HepG2 (cell line): ENCODE results near the gene GPR179. TPM values are rescaled to one million over a fixed set of nuclear protein-coding genes. Genes with fewer than 3 reads are reported as not detected.

Experiments used
- BRD4 ChIP-seq: sonication (generic); formaldehyde crosslinking; IDR thresholded peaks from 2 replicates; pipeline ENCODE4 v1.4.0; 2020; ENCODE audit warnings: missing genetic modification reagents
- CCAR2 ChIP-seq: fragments of 200-400 bp; formaldehyde crosslinking; optimal IDR thresholded peaks from 2 replicates; pipeline ENCODE3; 2018; ENCODE audit warnings: low read depth, mild to moderate bottlenecking, low read length, moderate library complexity
- CREB1 ChIP-seq, 2 experiments: fragments of 450-650 bp in 1 of 2; IDR thresholded peaks; 2 replicates each; pipeline ENCODE4 v1.6.1; 2016 to 2017; ENCODE audit warnings: control low read depth in 1 of 2, mild to moderate bottlenecking in 1 of 2, missing compliant biosample characterization in 1 of 2, missing genetic modification characterization in 1 of 2
- CREBL2 ChIP-seq: sonication (generic); formaldehyde crosslinking; IDR thresholded peaks from 2 replicates; pipeline ENCODE4 v1.8.1; 2023; ENCODE audit warnings: missing genetic modification reagents, mild to moderate bottlenecking, borderline replicate concordance
- GLI4 ChIP-seq: sonication (generic); formaldehyde crosslinking; IDR thresholded peaks from 2 replicates; pipeline ENCODE4 v1.5.1; 2020; ENCODE audit warnings: missing genetic modification reagents, mild to moderate bottlenecking, moderate library complexity, borderline replicate concordance
- TBX3 ChIP-seq: fragments of 450-650 bp; IDR thresholded peaks from 2 replicates; pipeline ENCODE4 v1.6.1; 2017; ENCODE audit warnings: antibody characterized with exemption, mild to moderate bottlenecking, inconsistent platforms, borderline replicate concordance
- ZNF10 ChIP-seq: sonication (generic); formaldehyde crosslinking; IDR thresholded peaks from 2 replicates; pipeline ENCODE4 v1.4.0; 2020; ENCODE audit warnings: mild to moderate bottlenecking, low read depth, missing genetic modification reagents, borderline replicate concordance
- polyA plus RNA-seq, 8 experiments: library from polyadenylated mRNA; depleted of rRNA in 3 of 8; stranded (reverse) in 7 of 8; unstranded in 1 of 8; fragments of >200 nt; fragmentation: Illumina TruSeq in 4 of 8; extraction: Trizol in 4 of 8; gene quantifications; 2 replicates each; pipeline versions ENCODE4 v1.2.1 to v1.2.3, GENCODE V29; 2011 to 2016; ENCODE audit warnings: low read depth in 4 of 8, missing spikeins in 1 of 8, mixed read lengths in 1 of 8; ENCODE audit not compliant: insufficient read depth in 1 of 8
- total RNA-seq, 5 experiments: library from RNA; depleted of rRNA; stranded (reverse); fragments of >200 nt; fragmentation: Illumina TruSeq; extraction: Trizol; gene quantifications; 2 replicates each; pipeline ENCODE4 v1.2.3, GENCODE V29; 2016; ENCODE audit warnings: low read depth in 1 of 5
- TF ChIP-seq, protein P1 (sequence below): sonication (generic); formaldehyde crosslinking; IDR thresholded peaks from 2 replicates; pipeline ENCODE4 v1.8.0; 2022; ENCODE audit warnings: low read depth, missing genetic modification reagents
- TF ChIP-seq, protein P2 (sequence below): sonication (generic); formaldehyde crosslinking; IDR thresholded peaks from 2 replicates; pipeline ENCODE4 v1.4.0; 2020; ENCODE audit warnings: missing genetic modification reagents, low read depth, mild to moderate bottlenecking, borderline replicate concordance
- TF ChIP-seq, protein P3 (sequence below): sonication (generic); formaldehyde crosslinking; IDR thresholded peaks from 2 replicates; pipeline ENCODE4 v1.4.0; 2020; ENCODE audit warnings: missing genetic modification reagents
- TF ChIP-seq, protein P4 (sequence below): sonication (generic); formaldehyde crosslinking; IDR thresholded peaks from 2 replicates; pipeline ENCODE4 v1.4.0; 2020; ENCODE audit warnings: mild to moderate bottlenecking, missing genetic modification reagents, borderline replicate concordance
- TF ChIP-seq, protein P5 (sequence below): IDR thresholded peaks from 2 replicates; pipeline ENCODE4 v1.6.1; 2012; ENCODE audit warnings: inconsistent platforms
- TF ChIP-seq, protein P6 (sequence below): sonication (generic); formaldehyde crosslinking; IDR thresholded peaks from 2 replicates; pipeline ENCODE4 v1.8.0; 2023; ENCODE audit warnings: mild to moderate bottlenecking, missing genetic modification reagents

The GPR179 gene
- total and polyA plus RNA-seq, 2 of the 13 experiments (the other 11 are each of a cell fraction or from before 2014, with no cell fraction given): 0.03 TPM; not detected in 1

DNA sequence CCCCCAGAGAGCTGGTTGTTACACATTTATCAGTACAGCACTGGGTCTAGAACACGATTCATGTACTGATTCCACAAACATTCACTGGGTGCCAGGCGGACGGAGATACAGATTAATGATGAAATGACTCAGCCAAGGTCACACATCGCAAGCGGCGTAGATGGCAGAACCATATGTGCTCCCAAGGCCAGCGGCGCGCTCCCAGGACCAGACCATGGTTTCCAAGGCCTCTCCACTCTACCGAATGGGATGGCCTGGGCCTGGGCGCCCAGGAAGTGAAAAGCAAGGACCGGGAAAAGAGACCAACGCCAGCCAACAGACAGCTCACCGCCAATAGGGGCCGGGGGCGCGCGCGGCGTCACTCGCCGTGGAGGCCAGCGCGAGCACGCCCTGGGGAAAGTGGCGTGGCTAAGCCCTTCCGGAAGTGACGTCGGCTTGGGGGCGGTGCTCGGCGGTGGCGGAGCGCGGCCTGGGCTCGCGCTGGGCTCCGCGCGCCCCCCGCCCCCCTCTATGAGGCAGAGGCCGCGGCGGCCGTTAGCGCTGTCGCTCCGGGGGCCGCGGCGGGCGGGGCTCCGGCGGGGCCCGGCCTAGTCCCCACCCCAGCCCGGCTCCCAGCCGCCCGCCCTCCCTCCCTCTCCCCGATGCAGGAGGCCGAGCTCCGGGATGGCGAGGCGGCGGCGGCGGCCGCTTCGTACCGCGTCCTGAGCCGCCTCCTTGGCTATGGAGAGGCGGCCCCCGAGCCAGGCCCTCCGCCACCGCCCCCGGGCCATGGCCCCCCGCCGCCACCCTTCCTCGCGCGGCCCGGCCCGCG, 7.9 kb upstream of the GPR179 start, which contains the start of gene SOCS7 (continued):
- TF ChIP-seq TBX3: peak; percentile 57; the same call in 1 of the 2 replicates
- TF ChIP-seq BRD4: peak; percentile 90
- TF ChIP-seq, protein P1, sequence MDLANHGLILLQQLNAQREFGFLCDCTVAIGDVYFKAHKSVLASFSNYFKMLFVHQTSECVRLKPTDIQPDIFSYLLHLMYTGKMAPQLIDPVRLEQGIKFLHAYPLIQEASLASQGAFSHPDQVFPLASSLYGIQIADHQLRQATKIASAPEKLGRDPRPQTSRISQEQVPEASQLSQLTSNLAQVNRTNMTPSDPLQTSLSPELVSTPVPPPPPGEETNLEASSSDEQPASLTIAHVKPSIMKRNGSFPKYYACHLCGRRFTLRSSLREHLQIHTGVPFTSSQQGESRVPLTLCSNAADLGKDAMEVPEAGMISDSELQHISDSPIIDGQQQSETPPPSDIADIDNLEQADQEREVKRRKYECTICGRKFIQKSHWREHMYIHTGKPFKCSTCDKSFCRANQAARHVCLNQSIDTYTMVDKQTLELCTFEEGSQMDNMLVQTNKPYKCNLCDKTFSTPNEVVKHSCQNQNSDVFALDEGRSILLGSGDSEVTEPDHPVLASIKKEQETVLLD (CRISPR knock-in tag): peak; percentile 98
- TF ChIP-seq CCAR2: no peak
- TF ChIP-seq, protein P2, sequence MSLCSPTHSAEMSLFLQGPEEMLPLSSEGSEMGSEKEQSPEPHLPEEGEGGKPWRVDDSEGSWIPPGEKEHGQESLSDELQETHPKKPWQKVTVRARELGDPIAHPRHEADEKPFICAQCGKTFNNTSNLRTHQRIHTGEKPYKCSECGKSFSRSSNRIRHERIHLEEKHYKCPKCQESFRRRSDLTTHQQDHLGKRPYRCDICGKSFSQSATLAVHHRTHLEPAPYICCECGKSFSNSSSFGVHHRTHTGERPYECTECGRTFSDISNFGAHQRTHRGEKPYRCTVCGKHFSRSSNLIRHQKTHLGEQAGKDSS (CRISPR knock-in tag): peak; percentile 86; the same call in 1 of the 2 replicates
- TF ChIP-seq ZNF10: no peak
- TF ChIP-seq, protein P3, sequence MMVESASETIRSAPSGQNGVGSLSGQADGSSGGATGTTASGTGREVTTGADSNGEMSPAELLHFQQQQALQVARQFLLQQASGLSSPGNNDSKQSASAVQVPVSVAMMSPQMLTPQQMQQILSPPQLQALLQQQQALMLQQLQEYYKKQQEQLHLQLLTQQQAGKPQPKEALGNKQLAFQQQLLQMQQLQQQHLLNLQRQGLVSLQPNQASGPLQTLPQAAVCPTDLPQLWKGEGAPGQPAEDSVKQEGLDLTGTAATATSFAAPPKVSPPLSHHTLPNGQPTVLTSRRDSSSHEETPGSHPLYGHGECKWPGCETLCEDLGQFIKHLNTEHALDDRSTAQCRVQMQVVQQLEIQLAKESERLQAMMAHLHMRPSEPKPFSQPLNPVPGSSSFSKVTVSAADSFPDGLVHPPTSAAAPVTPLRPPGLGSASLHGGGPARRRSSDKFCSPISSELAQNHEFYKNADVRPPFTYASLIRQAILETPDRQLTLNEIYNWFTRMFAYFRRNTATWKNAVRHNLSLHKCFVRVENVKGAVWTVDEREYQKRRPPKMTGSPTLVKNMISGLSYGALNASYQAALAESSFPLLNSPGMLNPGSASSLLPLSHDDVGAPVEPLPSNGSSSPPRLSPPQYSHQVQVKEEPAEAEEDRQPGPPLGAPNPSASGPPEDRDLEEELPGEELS (CRISPR knock-in tag): peak; percentile 34; the same call in 1 of the 2 replicates
- TF ChIP-seq GLI4 (CRISPR knock-in tag): no peak
- TF ChIP-seq, protein P4, sequence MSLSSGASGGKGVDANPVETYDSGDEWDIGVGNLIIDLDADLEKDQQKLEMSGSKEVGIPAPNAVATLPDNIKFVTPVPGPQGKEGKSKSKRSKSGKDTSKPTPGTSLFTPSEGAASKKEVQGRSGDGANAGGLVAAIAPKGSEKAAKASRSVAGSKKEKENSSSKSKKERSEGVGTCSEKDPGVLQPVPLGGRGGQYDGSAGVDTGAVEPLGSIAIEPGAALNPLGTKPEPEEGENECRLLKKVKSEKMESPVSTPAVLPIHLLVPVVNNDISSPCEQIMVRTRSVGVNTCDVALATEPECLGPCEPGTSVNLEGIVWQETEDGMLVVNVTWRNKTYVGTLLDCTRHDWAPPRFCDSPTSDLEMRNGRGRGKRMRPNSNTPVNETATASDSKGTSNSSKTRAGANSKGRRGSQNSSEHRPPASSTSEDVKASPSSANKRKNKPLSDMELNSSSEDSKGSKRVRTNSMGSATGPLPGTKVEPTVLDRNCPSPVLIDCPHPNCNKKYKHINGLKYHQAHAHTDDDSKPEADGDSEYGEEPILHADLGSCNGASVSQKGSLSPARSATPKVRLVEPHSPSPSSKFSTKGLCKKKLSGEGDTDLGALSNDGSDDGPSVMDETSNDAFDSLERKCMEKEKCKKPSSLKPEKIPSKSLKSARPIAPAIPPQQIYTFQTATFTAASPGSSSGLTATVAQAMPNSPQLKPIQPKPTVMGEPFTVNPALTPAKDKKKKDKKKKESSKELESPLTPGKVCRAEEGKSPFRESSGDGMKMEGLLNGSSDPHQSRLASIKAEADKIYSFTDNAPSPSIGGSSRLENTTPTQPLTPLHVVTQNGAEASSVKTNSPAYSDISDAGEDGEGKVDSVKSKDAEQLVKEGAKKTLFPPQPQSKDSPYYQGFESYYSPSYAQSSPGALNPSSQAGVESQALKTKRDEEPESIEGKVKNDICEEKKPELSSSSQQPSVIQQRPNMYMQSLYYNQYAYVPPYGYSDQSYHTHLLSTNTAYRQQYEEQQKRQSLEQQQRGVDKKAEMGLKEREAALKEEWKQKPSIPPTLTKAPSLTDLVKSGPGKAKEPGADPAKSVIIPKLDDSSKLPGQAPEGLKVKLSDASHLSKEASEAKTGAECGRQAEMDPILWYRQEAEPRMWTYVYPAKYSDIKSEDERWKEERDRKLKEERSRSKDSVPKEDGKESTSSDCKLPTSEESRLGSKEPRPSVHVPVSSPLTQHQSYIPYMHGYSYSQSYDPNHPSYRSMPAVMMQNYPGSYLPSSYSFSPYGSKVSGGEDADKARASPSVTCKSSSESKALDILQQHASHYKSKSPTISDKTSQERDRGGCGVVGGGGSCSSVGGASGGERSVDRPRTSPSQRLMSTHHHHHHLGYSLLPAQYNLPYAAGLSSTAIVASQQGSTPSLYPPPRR (CRISPR knock-in tag): peak; percentile 53; the same call in 1 of the 2 replicates
- TF ChIP-seq CREBL2 (CRISPR knock-in tag): 0 out of 2 replicates have a peak, but pooled peaks have one; percentile 11
- peak; percentile 96 for TF ChIP-seq CREB1 (IDR thresholded peaks at IDR 0.05)
- peak; percentile 91 for TF ChIP-seq CREB1 (CRISPR knock-in tag; IDR thresholded peaks at IDR 0.05)
- TF ChIP-seq, protein P5, sequence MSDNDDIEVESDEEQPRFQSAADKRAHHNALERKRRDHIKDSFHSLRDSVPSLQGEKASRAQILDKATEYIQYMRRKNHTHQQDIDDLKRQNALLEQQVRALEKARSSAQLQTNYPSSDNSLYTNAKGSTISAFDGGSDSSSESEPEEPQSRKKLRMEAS: peak; percentile 85
- TF ChIP-seq, protein P6, sequence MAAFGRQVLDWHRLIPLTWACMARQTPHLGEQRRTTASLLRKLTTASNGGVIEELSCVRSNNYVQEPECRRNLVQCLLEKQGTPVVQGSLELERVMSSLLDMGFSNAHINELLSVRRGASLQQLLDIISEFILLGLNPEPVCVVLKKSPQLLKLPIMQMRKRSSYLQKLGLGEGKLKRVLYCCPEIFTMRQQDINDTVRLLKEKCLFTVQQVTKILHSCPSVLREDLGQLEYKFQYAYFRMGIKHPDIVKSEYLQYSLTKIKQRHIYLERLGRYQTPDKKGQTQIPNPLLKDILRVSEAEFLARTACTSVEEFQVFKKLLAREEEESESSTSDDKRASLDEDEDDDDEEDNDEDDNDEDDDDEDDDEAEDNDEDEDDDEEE (CRISPR knock-in tag): peak; percentile 65; the same call in 1 of the 2 replicates
